ENCODE measurements around the gene DTD1.

DTD1 gene

GRCh38 chr20:18647777-18648176 is 59.9 kb downstream of the DTD1 start:
- H3K79me2 ChIP-seq (ENCODE audit: control insufficient read depth, low read length) = no peaks in the 10 kb centered on the region
- H4K20me1 ChIP-seq (ENCODE audit: control insufficient read depth, insufficient read depth, low read depth, low read length) = no peaks in the 10 kb centered on the region
- no peaks in the 10 kb centered on the region for H3K36me3 ChIP-seq (ENCODE audit: control insufficient read depth, low read length)
- no peaks in the 10 kb centered on the region for H3K9me2 ChIP-seq (replicated peaks; ENCODE audit: control insufficient read depth, low read length)
- no peak overlapping the region for H3K27ac ChIP-seq (ENCODE audit: low read depth, low read length)
- H3K27me3 ChIP-seq (ENCODE audit: control insufficient read depth, low read length) = no peaks in the 10 kb centered on the region
- TF ChIP-seq CTCF (IDR thresholded peaks at IDR 0.05; ENCODE audit: low read depth, low read length, poor library complexity, severe bottlenecking) (no peak), EZH2phosphoT487 (IDR thresholded peaks at IDR 0.05; ENCODE audit: borderline replicate concordance, low read length) (no peak)
- H3K4me2 ChIP-seq (ENCODE audit: low read length) = no peak overlapping the region
- H3K4me3 ChIP-seq (ENCODE audit: low read length) = no peak overlapping the region
- H3F3A ChIP-seq (ENCODE audit: control insufficient read depth, insufficient read depth) = no peaks in the 10 kb centered on the region
- no peaks in the 10 kb centered on the region for H3K9me3 ChIP-seq (ENCODE audit: control insufficient read depth, insufficient read depth, low read length)
- H3K4me1 ChIP-seq (ENCODE audit: control insufficient read depth, low read length) = no peaks in the 10 kb centered on the region

GRCh38 chr20:18650224-18650623 is 62.4 kb downstream of the DTD1 start:
- Histone ChIP-seq H3K9me2 (replicated peaks; ENCODE audit: control insufficient read depth, low read length) (no peaks in the 10 kb centered on the region), H4K20me1 (ENCODE audit: control insufficient read depth, insufficient read depth, low read depth, low read length) (no peaks in the 10 kb centered on the region), H3F3A (ENCODE audit: control insufficient read depth, insufficient read depth) (no peaks in the 10 kb centered on the region), H3K4me2 (ENCODE audit: low read length) (no peak overlapping the region), H3K27ac (ENCODE audit: low read depth, low read length) (no peak overlapping the region), H3K79me2 (ENCODE audit: control insufficient read depth, low read length) (no peaks in the 10 kb centered on the region), H3K36me3 (ENCODE audit: control insufficient read depth, low read length) (no peaks in the 10 kb centered on the region), H3K4me1 (ENCODE audit: control insufficient read depth, low read length) (no peaks in the 10 kb centered on the region), H3K4me3 (ENCODE audit: low read length) (no peak overlapping the region), H3K27me3 (ENCODE audit: control insufficient read depth, low read length) (no peaks in the 10 kb centered on the region), H3K9me3 (ENCODE audit: control insufficient read depth, insufficient read depth, low read length) (no peaks in the 10 kb centered on the region)
- TF ChIP-seq CTCF (IDR thresholded peaks at IDR 0.05; ENCODE audit: low read depth, low read length, poor library complexity, severe bottlenecking) (no peak), EZH2phosphoT487 (IDR thresholded peaks at IDR 0.05; ENCODE audit: borderline replicate concordance, low read length) (no peak)

DNA sequence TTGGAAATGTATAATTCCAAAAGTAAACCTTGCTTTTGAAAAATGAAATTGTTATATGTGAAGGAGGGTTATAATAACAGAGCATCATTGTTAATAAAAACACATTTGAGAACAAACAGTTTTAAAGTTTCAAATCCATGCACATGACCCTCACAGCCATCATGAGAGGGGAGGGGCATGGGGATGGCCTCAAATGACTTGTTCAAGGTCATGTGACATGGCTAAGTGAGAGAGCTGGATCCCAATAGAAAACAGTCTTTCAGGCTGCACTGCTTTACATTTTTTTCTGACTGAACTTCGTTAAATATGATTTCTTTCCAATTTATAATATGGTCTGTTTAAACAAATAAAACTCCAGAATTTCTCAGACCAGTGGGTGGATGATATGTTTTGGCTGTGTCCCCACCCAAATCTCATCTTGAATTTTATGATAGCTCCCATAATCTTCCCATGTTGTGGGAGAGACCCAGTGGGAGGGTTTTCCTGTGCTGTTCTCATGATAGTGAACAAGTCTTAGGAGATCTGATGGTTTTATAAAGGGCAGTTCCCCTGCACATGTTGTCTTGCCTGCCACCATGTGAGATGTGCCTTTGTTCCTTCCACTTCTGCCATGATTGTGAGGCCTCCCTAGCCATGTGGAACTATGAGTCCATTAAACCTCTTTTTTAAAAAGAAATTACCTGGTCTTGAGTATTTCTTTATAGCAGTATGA is 66.0 kb downstream of the DTD1 start:
- no peaks in the 10 kb centered on the region for H3K79me2 ChIP-seq (ENCODE audit: control insufficient read depth, low read length)
- no peaks in the 10 kb centered on the region for H3K27me3 ChIP-seq (ENCODE audit: control insufficient read depth, low read length)
- H3F3A ChIP-seq (ENCODE audit: control insufficient read depth, insufficient read depth) = no peaks in the 10 kb centered on the region
- H3K4me3 ChIP-seq (ENCODE audit: low read length) = no peak overlapping the region
- H3K4me2 ChIP-seq (ENCODE audit: low read length) = no peak overlapping the region
- peaks cover 10% of the 10 kb centered on the region for H3K4me1 ChIP-seq (ENCODE audit: control insufficient read depth, low read length)
- H3K9me3 ChIP-seq (ENCODE audit: control insufficient read depth, insufficient read depth, low read length) = no peaks in the 10 kb centered on the region
- TF ChIP-seq CTCF (IDR thresholded peaks at IDR 0.05; ENCODE audit: low read depth, low read length, poor library complexity, severe bottlenecking) (no peak), EZH2phosphoT487 (IDR thresholded peaks at IDR 0.05; ENCODE audit: borderline replicate concordance, low read length) (no peak)
- no peaks in the 10 kb centered on the region for H3K36me3 ChIP-seq (ENCODE audit: control insufficient read depth, low read length)
- H3K9me2 ChIP-seq (replicated peaks; ENCODE audit: control insufficient read depth, low read length) = no peaks in the 10 kb centered on the region
- no peaks in the 10 kb centered on the region for H4K20me1 ChIP-seq (ENCODE audit: control insufficient read depth, insufficient read depth, low read depth, low read length)
- H3K27ac ChIP-seq (ENCODE audit: low read depth, low read length) = no peak overlapping the region

Measured in DOHH2 (cell line).